WTC11 (cell line): Measurements from ENCODE around the gene TRRAP.

Experiments
- CBFB ChIP-seq: sonication (generic); formaldehyde crosslinking; IDR thresholded peaks from 2 replicates; pipeline ENCODE4 v1.8.1; 2022; ENCODE audit warnings: mild to moderate bottlenecking, low read depth, missing genetic modification reagents
- ESRRA ChIP-seq: sonication (generic); formaldehyde crosslinking; IDR thresholded peaks from 2 replicates; pipeline ENCODE4 v1.8.1; 2022; ENCODE audit warnings: mild to moderate bottlenecking, missing genetic modification reagents, borderline replicate concordance
- TF ChIP-seq, protein P1 (sequence below): fragments of 200-600 bp; IDR thresholded peaks from 2 replicates; pipeline ENCODE4 v1.8.0; 2022; ENCODE audit warnings: antibody characterized with exemption
- TF ChIP-seq, protein P2 (sequence below): sonication (generic); formaldehyde crosslinking; IDR thresholded peaks from 2 replicates; pipeline ENCODE4 v1.8.0; 2023; ENCODE audit warnings: missing genetic modification reagents
- TF ChIP-seq, protein P3 (sequence below): sonication (generic); formaldehyde crosslinking; IDR thresholded peaks from 2 replicates; pipeline ENCODE4 v1.8.0; 2023; ENCODE audit warnings: missing genetic modification reagents, mild to moderate bottlenecking, borderline replicate concordance
- TF ChIP-seq, protein P4 (sequence below): sonication (generic); formaldehyde crosslinking; IDR thresholded peaks from 2 replicates; pipeline ENCODE4 v1.8.0; 2022; ENCODE audit warnings: mild to moderate bottlenecking, missing genetic modification reagents

DNA sequence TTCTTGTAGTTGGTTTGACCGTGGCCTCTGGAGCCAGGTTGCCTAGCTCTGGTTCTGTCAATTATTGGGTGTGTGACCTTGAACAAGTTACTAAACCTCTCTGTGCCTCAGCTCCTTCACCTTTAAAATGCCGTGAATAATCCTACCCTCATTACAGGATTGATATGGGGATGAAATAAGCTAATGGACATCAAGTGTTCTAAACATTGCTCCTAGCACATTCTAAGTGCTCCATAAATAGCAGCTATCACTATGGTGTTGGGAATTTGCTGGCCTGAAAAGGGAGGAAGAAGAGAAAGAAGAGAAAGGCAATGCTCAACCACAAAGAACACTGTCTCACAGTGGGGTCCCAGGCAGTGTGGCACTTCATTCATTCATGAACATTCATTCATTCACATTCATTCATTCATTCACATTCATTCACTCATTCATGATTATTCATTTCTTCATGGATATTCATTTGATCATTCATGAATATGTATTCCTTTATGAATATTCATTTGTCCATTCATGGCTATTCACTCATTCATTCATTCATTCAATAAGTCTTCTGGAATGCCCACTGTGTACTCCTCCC lies 47.3 kb upstream of the TRRAP start:
- TF ChIP-seq, protein P1, sequence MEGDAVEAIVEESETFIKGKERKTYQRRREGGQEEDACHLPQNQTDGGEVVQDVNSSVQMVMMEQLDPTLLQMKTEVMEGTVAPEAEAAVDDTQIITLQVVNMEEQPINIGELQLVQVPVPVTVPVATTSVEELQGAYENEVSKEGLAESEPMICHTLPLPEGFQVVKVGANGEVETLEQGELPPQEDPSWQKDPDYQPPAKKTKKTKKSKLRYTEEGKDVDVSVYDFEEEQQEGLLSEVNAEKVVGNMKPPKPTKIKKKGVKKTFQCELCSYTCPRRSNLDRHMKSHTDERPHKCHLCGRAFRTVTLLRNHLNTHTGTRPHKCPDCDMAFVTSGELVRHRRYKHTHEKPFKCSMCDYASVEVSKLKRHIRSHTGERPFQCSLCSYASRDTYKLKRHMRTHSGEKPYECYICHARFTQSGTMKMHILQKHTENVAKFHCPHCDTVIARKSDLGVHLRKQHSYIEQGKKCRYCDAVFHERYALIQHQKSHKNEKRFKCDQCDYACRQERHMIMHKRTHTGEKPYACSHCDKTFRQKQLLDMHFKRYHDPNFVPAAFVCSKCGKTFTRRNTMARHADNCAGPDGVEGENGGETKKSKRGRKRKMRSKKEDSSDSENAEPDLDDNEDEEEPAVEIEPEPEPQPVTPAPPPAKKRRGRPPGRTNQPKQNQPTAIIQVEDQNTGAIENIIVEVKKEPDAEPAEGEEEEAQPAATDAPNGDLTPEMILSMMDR: no peak
- no peak for TF ChIP-seq ESRRA (CRISPR knock-in tag)
- TF ChIP-seq, protein P2, sequence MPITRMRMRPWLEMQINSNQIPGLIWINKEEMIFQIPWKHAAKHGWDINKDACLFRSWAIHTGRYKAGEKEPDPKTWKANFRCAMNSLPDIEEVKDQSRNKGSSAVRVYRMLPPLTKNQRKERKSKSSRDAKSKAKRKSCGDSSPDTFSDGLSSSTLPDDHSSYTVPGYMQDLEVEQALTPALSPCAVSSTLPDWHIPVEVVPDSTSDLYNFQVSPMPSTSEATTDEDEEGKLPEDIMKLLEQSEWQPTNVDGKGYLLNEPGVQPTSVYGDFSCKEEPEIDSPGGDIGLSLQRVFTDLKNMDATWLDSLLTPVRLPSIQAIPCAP (CRISPR knock-in tag): no peak
- TF ChIP-seq, protein P3, sequence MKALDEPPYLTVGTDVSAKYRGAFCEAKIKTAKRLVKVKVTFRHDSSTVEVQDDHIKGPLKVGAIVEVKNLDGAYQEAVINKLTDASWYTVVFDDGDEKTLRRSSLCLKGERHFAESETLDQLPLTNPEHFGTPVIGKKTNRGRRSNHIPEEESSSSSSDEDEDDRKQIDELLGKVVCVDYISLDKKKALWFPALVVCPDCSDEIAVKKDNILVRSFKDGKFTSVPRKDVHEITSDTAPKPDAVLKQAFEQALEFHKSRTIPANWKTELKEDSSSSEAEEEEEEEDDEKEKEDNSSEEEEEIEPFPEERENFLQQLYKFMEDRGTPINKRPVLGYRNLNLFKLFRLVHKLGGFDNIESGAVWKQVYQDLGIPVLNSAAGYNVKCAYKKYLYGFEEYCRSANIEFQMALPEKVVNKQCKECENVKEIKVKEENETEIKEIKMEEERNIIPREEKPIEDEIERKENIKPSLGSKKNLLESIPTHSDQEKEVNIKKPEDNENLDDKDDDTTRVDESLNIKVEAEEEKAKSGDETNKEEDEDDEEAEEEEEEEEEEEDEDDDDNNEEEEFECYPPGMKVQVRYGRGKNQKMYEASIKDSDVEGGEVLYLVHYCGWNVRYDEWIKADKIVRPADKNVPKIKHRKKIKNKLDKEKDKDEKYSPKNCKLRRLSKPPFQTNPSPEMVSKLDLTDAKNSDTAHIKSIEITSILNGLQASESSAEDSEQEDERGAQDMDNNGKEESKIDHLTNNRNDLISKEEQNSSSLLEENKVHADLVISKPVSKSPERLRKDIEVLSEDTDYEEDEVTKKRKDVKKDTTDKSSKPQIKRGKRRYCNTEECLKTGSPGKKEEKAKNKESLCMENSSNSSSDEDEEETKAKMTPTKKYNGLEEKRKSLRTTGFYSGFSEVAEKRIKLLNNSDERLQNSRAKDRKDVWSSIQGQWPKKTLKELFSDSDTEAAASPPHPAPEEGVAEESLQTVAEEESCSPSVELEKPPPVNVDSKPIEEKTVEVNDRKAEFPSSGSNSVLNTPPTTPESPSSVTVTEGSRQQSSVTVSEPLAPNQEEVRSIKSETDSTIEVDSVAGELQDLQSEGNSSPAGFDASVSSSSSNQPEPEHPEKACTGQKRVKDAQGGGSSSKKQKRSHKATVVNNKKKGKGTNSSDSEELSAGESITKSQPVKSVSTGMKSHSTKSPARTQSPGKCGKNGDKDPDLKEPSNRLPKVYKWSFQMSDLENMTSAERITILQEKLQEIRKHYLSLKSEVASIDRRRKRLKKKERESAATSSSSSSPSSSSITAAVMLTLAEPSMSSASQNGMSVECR (CRISPR knock-in tag): no peak
- no peak for TF ChIP-seq CBFB
- TF ChIP-seq, protein P4, sequence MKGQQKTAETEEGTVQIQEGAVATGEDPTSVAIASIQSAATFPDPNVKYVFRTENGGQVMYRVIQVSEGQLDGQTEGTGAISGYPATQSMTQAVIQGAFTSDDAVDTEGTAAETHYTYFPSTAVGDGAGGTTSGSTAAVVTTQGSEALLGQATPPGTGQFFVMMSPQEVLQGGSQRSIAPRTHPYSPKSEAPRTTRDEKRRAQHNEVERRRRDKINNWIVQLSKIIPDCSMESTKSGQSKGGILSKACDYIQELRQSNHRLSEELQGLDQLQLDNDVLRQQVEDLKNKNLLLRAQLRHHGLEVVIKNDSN (CRISPR knock-in tag): no peak
